Right atrium auricular region (tissue), 2 donors: ENCODE data around the gene RARS2. TPM values are rescaled to one million over a fixed set of nuclear protein-coding genes. Genes with fewer than 3 reads are reported as not detected.

Experiments used
- DNase-seq: peaks from one replicate; pipeline ENCODE4 v3.0.0-alpha.2; 2019; ENCODE audit warnings: low spot score
- H3K27ac ChIP-seq, 2 donors: fragments of 200-600 bp; sonication (generic); 1 replicate in 1 of 2; 2 replicates in 1 of 2; pipeline ENCODE4 v1.5.1; 2016 to 2019
- H3K27me3 ChIP-seq, 2 donors: fragments of 200-600 bp; sonication (generic); one replicate each; pipeline versions ENCODE4 v1.5.1 to v1.6.0; 2017 to 2019
- H3K36me3 ChIP-seq: fragments of 200-600 bp; sonication (generic); one replicate; pipeline ENCODE4 v1.5.1; 2016
- H3K4me1 ChIP-seq, 2 donors: fragments of 200-600 bp; sonication (generic); one replicate each; pipeline versions ENCODE4 v1.5.1 to v1.6.0; 2017 to 2019
- H3K4me3 ChIP-seq, 2 donors: fragments of 200-600 bp; sonication (generic); 1 replicate in 1 of 2; 2 replicates in 1 of 2; pipeline ENCODE4 v1.5.1; 2017 to 2019; ENCODE audit warnings: mild to moderate bottlenecking in 1 of 2, moderate library complexity in 1 of 2
- H3K9me3 ChIP-seq, 2 donors: fragments of 200-600 bp; sonication (generic); one replicate each; pipeline ENCODE4 v1.5.1; 2019
- total RNA-seq, 2 donors: library from RNA; depleted of rRNA; stranded (reverse); fragments of >200 nt; gene quantifications; one replicate each; pipeline ENCODE4 v1.1.0, GENCODE V29; 2016
- TF ChIP-seq, protein P1 (sequence below), 2 donors: fragments of 200-600 bp; sonication (generic); IDR thresholded peaks; one replicate each; pipeline ENCODE4 v1.5.1; 2019; ENCODE audit warnings: antibody characterized with exemption in 2 of 2

The RARS2 gene
- total RNA-seq, 2 donors from 2014 or later = 12.9 to 16.3 TPM

DNA sequence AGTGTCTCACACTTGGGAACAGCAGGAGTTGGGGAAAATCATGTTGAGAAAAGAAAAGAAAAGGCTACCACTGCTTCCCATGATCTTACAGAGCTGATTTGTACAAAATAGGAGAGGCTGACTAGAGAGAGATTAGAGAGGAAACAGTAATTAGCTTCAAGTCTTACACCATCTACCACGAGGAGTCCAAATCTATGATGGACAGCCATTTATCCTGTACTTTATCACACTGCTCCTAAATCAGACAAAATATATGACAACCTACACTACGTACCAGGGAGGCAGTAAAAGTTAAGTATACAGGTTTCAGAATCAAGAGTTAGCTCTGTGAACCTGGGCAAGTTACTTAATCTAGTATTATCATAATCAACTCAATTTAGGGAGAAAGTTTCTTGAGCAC lies 38.0 kb downstream of the RARS2 start:
- no peak for DNase-seq
- TF ChIP-seq, protein P1, sequence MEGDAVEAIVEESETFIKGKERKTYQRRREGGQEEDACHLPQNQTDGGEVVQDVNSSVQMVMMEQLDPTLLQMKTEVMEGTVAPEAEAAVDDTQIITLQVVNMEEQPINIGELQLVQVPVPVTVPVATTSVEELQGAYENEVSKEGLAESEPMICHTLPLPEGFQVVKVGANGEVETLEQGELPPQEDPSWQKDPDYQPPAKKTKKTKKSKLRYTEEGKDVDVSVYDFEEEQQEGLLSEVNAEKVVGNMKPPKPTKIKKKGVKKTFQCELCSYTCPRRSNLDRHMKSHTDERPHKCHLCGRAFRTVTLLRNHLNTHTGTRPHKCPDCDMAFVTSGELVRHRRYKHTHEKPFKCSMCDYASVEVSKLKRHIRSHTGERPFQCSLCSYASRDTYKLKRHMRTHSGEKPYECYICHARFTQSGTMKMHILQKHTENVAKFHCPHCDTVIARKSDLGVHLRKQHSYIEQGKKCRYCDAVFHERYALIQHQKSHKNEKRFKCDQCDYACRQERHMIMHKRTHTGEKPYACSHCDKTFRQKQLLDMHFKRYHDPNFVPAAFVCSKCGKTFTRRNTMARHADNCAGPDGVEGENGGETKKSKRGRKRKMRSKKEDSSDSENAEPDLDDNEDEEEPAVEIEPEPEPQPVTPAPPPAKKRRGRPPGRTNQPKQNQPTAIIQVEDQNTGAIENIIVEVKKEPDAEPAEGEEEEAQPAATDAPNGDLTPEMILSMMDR (IDR thresholded peaks at IDR 0.05) = no peak
- Histone ChIP-seq H3K9me3 (no peaks in the 10 kb centered on the region), H3K36me3 (no peaks in the 10 kb centered on the region), H3K4me1 (no peaks in the 10 kb centered on the region), H3K27ac (no peak overlapping the region), H3K27me3 (no peaks in the 10 kb centered on the region), H3K4me3 (no peak overlapping the region)

DNA sequence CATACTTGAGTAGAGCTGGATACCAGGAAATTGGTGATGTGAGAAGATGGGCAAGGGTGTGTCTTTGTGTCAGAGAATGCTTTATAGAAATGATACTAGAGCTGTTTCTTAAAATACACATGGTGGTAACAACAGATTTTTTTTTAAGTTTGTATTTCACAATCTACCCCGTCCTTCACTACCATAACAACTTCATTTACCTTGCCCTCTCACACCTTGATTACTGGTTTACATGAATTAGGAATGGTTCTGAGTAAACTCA lies 45.4 kb downstream of the RARS2 start:
- Histone ChIP-seq H3K36me3 (peaks cover 20% of the 10 kb centered on the region), H3K27ac (no peak overlapping the region), H3K4me3 (no peak overlapping the region), H3K27me3 (no peaks in the 10 kb centered on the region), H3K4me1 (peaks cover 0 to 6% of the 10 kb centered on the region in 2 donors), H3K9me3 (no peaks in the 10 kb centered on the region)
- DNase-seq = no peak
- TF ChIP-seq, protein P1 (IDR thresholded peaks at IDR 0.05) = no peak

DNA sequence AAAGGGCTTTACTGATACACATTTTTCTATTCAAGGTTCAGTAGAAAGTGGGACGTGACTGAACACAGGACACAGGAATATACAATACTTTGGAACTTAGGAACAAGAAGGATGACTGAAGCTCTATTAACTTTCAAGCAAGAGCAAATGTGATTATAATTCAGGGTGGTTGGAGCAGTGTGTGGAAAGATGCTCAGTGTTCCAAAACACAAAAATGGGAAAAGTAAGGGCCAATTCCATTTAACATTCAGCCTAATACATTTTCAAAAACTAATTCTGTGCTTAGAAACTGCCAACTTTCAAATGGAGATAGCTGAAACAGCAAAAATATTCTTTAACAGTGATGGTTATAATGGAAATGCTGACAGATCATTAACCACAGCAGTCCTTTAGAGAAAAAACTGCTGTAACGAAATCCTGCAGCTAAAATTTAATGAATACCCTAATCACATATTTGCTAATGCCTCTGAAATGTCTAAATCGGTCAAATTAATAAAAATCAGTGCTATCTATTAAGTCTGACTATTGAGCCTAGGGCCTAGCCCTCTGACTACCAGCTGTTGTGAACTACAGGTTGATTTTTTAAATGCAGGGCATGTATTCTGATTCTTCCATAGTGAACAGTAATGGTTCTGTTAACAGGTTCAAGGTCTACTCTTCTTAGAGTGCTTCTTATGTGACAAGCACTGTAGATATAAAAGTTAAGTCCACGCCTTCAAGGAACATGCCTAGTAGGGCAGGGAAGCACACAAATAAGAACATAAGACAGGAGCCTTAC lies 45.9 kb downstream of the RARS2 start:
- TF ChIP-seq, protein P1 (IDR thresholded peaks at IDR 0.05) = no peak
- Histone ChIP-seq H3K27ac (no peak overlapping the region), H3K9me3 (no peaks in the 10 kb centered on the region), H3K4me3 (no peak overlapping the region), H3K4me1 (peaks cover 0 to 6% of the 10 kb centered on the region in 2 donors), H3K36me3 (peaks cover 20% of the 10 kb centered on the region), H3K27me3 (no peaks in the 10 kb centered on the region)
- DNase-seq = no peak

DNA sequence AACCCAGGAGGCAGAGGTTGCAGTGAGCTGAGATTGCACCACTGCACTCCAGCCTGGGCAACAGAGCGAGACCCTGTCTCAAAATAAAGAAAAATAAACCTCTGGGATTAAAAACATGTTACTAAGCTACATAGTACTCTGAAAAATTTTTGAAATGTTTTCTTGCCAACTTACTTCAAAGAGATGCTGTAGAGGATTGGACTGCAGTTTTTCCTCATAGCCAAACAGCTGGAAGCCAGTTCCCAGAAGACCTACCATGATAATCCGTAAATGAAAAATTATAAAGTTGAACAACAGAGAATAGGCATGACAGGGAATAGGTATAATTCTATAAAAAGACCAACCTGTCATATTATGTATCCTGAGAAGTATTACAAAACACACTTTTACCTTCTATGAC lies 48.0 kb downstream of the RARS2 start:
- no peak for DNase-seq
- H3K4me3 ChIP-seq = no peak overlapping the region
- H3K4me1 ChIP-seq = peaks cover 0 to 6% of the 10 kb centered on the region in 2 donors
- no peaks in the 10 kb centered on the region for H3K9me3 ChIP-seq
- TF ChIP-seq, protein P1 (IDR thresholded peaks at IDR 0.05) = no peak
- H3K36me3 ChIP-seq = peaks cover 20% of the 10 kb centered on the region
- H3K27me3 ChIP-seq = no peaks in the 10 kb centered on the region
- H3K27ac ChIP-seq = no peak overlapping the region

DNA sequence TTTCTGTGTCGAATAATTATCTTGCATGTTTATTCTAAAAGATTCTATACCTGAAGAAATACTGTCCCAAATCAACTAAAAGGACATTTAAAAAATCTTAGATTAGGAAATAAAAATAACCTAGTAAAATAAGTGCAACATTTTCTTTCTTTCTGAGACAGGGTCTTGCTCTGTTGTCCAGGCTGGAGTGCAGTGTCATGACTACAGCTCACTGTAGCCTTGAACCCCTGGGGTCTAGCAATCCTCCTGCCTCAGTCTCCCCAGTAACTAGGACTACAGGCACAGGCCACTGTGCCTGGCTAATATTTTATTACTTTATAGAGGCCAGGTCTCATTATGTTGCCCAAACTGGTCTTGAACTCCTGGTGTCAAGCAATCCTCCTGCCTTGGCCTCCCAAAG lies 48.7 kb downstream of the RARS2 start:
- Histone ChIP-seq H3K4me1 (peaks cover 0 to 6% of the 10 kb centered on the region in 2 donors), H3K9me3 (no peaks in the 10 kb centered on the region), H3K27me3 (no peaks in the 10 kb centered on the region), H3K27ac (peak overlapping the region in 1 of 2 donors; percentile 38), H3K4me3 (no peak overlapping the region), H3K36me3 (peaks cover 20% of the 10 kb centered on the region)
- TF ChIP-seq, protein P1 (IDR thresholded peaks at IDR 0.05) = no peak
- no peak for DNase-seq

DNA sequence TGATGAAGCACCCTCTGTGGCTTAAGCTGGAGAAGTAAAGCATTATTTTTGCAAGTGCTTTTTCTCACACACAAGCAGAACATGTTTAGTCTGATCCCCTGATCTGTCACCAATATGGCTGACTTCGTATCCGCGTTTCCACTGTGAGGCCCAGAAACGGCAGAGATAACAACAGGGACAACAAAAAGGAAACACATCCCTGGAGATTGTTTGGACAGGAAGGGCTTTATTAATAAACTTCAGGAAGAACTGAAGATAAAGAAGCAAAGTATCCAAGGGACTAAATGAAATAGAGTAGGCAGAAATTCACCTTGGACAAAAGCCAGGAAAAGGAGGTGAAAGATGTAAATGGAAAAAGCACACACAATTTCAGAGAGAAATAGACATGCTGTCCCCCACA lies 49.2 kb downstream of the RARS2 start:
- H3K9me3 ChIP-seq = no peaks in the 10 kb centered on the region

More for the DNA sequence above, 49.2 kb downstream of the RARS2 start:
- Histone ChIP-seq H3K4me3 (no peak overlapping the region), H3K4me1 (peaks cover 0 to 6% of the 10 kb centered on the region in 2 donors), H3K36me3 (peaks cover 20% of the 10 kb centered on the region), H3K27me3 (no peaks in the 10 kb centered on the region), H3K27ac (no peak overlapping the region)
- TF ChIP-seq, protein P1 (IDR thresholded peaks at IDR 0.05) = no peak
- no peak for DNase-seq
